ENCODE data around the gene TEX9.
"Not testable (repeated sequence)": the region's sequence is repeated elsewhere in the genome, so short reads cannot be mapped to it uniquely, and the experiment has no call there.

Gene TEX9

GRCh38 chr15:56411122-56411749, 46.0 kb downstream of the TEX9 start:
- no peak overlapping the region for H3K4me3 ChIP-seq (replicated peaks; ENCODE audit: low read depth, low read length)
- TF ChIP-seq CTCF (IDR thresholded peaks at IDR 0.05; ENCODE audit: low read length, missing control alignments) = no peak
- DNase-seq (ENCODE audit: low read depth) = peak; percentile 3

GRCh38 chr15:56413114-56413733, 48.0 kb downstream of the TEX9 start:
- H3K4me3 ChIP-seq (replicated peaks; ENCODE audit: low read depth, low read length); DNase-seq (ENCODE audit: low read depth): not testable (repeated sequence)

GRCh38 chr15:56425276-56425675, 60.0 kb downstream of the TEX9 start:
- H3K4me3 ChIP-seq (replicated peaks; ENCODE audit: low read depth, low read length) = no peak overlapping the region
- TF ChIP-seq CTCF (IDR thresholded peaks at IDR 0.05; ENCODE audit: low read length, missing control alignments) = no peak
- DNase-seq (ENCODE audit: low read depth) = no peak

- H3K4me3 ChIP-seq (replicated peaks; ENCODE audit: low read depth, low read length) = no peak overlapping the region
- TF ChIP-seq CTCF (IDR thresholded peaks at IDR 0.05; ENCODE audit: low read length, missing control alignments) = no peak
- DNase-seq (ENCODE audit: low read depth) = no peak
These were observed 60.8 kb downstream of the TEX9 start for GRCh38 chr15:56425976-56426375.

GRCh38 chr15:56428821-56429458, 63.7 kb downstream of the TEX9 start:
- no peak overlapping the region for H3K4me3 ChIP-seq (replicated peaks; ENCODE audit: low read depth, low read length)
- peak; percentile 67 for DNase-seq (ENCODE audit: low read depth)
- peak; percentile 51 for TF ChIP-seq CTCF (IDR thresholded peaks at IDR 0.05; ENCODE audit: low read length, missing control alignments)

GRCh38 chr15:56432304-56432703, 67.1 kb downstream of the TEX9 start:
- no peak for TF ChIP-seq CTCF (IDR thresholded peaks at IDR 0.05; ENCODE audit: low read length, missing control alignments)
- DNase-seq (ENCODE audit: low read depth) = no peak
- no peak overlapping the region for H3K4me3 ChIP-seq (replicated peaks; ENCODE audit: low read depth, low read length)

GRCh38 chr15:56440214-56440770, 75.1 kb downstream of the TEX9 start:
- TF ChIP-seq CTCF (IDR thresholded peaks at IDR 0.05; ENCODE audit: low read length, missing control alignments) = no peak
- H3K4me3 ChIP-seq (replicated peaks; ENCODE audit: low read depth, low read length) = no peak overlapping the region
- DNase-seq (ENCODE audit: low read depth) = no peak
